HepG2 (cell line): ENCODE results near the gene MTHFS. TPM values are rescaled to one million over a fixed set of nuclear protein-coding genes. Genes with fewer than 3 reads are reported as not detected.
A peak's percentile ranks its signal among the peaks of the same experiment; 100 is the strongest.
"Not testable (repeated sequence)": the region's sequence is repeated elsewhere in the genome, so short reads cannot be mapped to it uniquely, and the experiment has no call there.

ENCODE experiments used
- ATAC-seq: fragments of 200-7000 bp; cut with Tn5 transposase; 3 replicates; pipeline ENCODE4 v1.9.1; 2020; ENCODE audit warnings: mild to moderate bottlenecking, moderate library complexity
- BruUV-seq: library from RNA; stranded (reverse); fragments of 400-500 nt; replicated peaks from 2 replicates; lab custom pipeline; 2021; lab: Mats Ljungman, UMichigan
- CTCF ChIA-PET: fragments of 300-600 bp; formaldehyde crosslinking; extraction: SDS; loops from one replicate; lab custom pipeline; 2021; ENCODE audit warnings: low total read pairs, inconsistent platforms, low intra/inter-chr PET ratio; lab: Yijun Ruan, JAX
- POLR2A ChIA-PET: fragments of 350-600 bp; sonication (Branson Sonifier 250); formaldehyde crosslinking; loops from one replicate; lab custom pipeline; 2020; ENCODE audit warnings: antibody characterized with exemption, inconsistent platforms; lab: Yijun Ruan, JAX
- DNase-seq: peaks from one replicate; pipeline ENCODE4 v3.0.0-alpha.2; 2015; ENCODE audit warnings: low spot score
- FAIRE-seq: peaks from 3 replicates; lab custom pipeline; 2011; peaks lifted over from hg19 to GRCh38; lab: Jason Lieb, UNC
- H2AFZ ChIP-seq: one replicate; pipeline ENCODE4 v1.6.1; 2011; ENCODE audit warnings: low read length, inconsistent platforms
- H3K27ac ChIP-seq: fragments of 300-600 bp; 3 replicates; pipeline ENCODE4 v1.8.0; 2011; ENCODE audit warnings: mixed run types, mild to moderate bottlenecking, mixed read lengths, low read length, inconsistent platforms; ENCODE audit not compliant: insufficient read depth; ENCODE audit errors: extremely low read length
- H3K27me3 ChIP-seq, 2 experiments: fragments of 200-600 bp in 1 of 2; 2 replicates in 1 of 2; 3 replicates in 1 of 2; pipeline versions ENCODE4 v1.6.0 to v1.8.0; 2011; ENCODE audit warnings: low read length in 2 of 2, mild to moderate bottlenecking in 2 of 2, moderate library complexity in 2 of 2, inconsistent platforms in 1 of 2; ENCODE audit not compliant: insufficient read depth in 2 of 2, control insufficient read depth in 1 of 2
- H3K36me3 ChIP-seq, 2 experiments: fragments of 200-600 bp in 1 of 2; replicated peaks in 1 of 2; 2 replicates in 1 of 2; 3 replicates in 1 of 2; pipeline versions ENCODE4 v1.5.1 to v1.8.0; 2011; ENCODE audit warnings: low read length in 2 of 2, inconsistent platforms in 1 of 2; ENCODE audit not compliant: insufficient read depth in 2 of 2, control insufficient read depth in 1 of 2
- H3K4me1 ChIP-seq: 2 replicates; pipeline ENCODE4 v1.5.1; 2012; ENCODE audit warnings: low read length, inconsistent platforms; ENCODE audit not compliant: insufficient read depth
- H3K4me2 ChIP-seq: 2 replicates; pipeline ENCODE4 v1.6.0; 2011; ENCODE audit warnings: low read depth, low read length, inconsistent platforms
- H3K4me3 ChIP-seq, 3 experiments: fragments of 200-600 bp in 1 of 3; sonication (generic), shearing (Covaris generic) in 1 of 3; replicated peaks in 1 of 3; 2 replicates each; pipeline ENCODE4 v1.5.1; 2011 to 2016; ENCODE audit warnings: low read length in 3 of 3, inconsistent platforms in 2 of 3, low read depth in 2 of 3, mild to moderate bottlenecking in 2 of 3, control low read depth in 1 of 3, mixed read lengths in 1 of 3; ENCODE audit not compliant: insufficient read depth in 1 of 3
- H3K79me2 ChIP-seq: one replicate; pipeline ENCODE4 v1.6.1; 2011; ENCODE audit warnings: low read length, inconsistent platforms; ENCODE audit not compliant: insufficient read depth
- H3K9ac ChIP-seq: 2 replicates; pipeline ENCODE4 v1.6.0; 2011; ENCODE audit warnings: mild to moderate bottlenecking, low read depth, low read length, inconsistent platforms; ENCODE audit not compliant: insufficient read depth
- H3K9me3 ChIP-seq: 2 replicates; pipeline ENCODE4 v1.5.1; 2012; ENCODE audit warnings: mild to moderate bottlenecking, low read length
- H4K20me1 ChIP-seq: 2 replicates; pipeline ENCODE4 v1.6.0; 2011; ENCODE audit warnings: inconsistent platforms, mild to moderate bottlenecking, low read length, moderate library complexity; ENCODE audit not compliant: insufficient read depth
- MAFF ChIP-seq: IDR thresholded peaks from 2 replicates; pipeline ENCODE4 v1.6.1; 2011; ENCODE audit warnings: low read depth, low read length, improper control_type of control experiment
- MAFK ChIP-seq, 2 experiments: IDR thresholded peaks in 1 of 2; conservative IDR thresholded peaks in 1 of 2; 2 replicates each; pipeline ENCODE4 v1.6.1; 2011; ENCODE audit warnings: improper control_type of control experiment in 2 of 2, low read length in 2 of 2
- NFYB ChIP-seq: sonication (generic); formaldehyde crosslinking; IDR thresholded peaks from 2 replicates; pipeline ENCODE4 v1.4.0; 2020; ENCODE audit warnings: missing genetic modification reagents
- NFYC ChIP-seq: IDR thresholded peaks from 2 replicates; pipeline ENCODE4 v1.6.1; 2016; ENCODE audit warnings: missing genetic modification reagents, missing compliant biosample characterization
- POGZ ChIP-seq: sonication (generic); formaldehyde crosslinking; IDR thresholded peaks from 2 replicates; pipeline ENCODE4 v1.4.0; 2020; ENCODE audit warnings: mild to moderate bottlenecking, missing genetic modification reagents
- ZMYM4 ChIP-seq: sonication (generic); formaldehyde crosslinking; IDR thresholded peaks from 2 replicates; pipeline ENCODE4 v1.8.1; 2023; ENCODE audit warnings: mild to moderate bottlenecking, missing genetic modification reagents
- WGBS: methylation state at CpG from one replicate; pipeline ENCODE4 v1.1.6; 2017; ENCODE audit warnings: low lambda C conversion rate; 5-methylcytosine and 5-hydroxymethylcytosine counted together
- in situ Hi-C: cut with HindIII; loops from 2 replicates; pipeline ENCODE4 v1.10.0; 2017; ENCODE audit warnings: low pct_unique_long_range_greater_than_20kb; ENCODE audit not compliant: extremely low pct_ligation_motif_present
- intact Hi-C: fragments of 100-400 bp; cut with micrococcal nuclease; formaldehyde crosslinking; loops from one replicate; pipeline ENCODE4 v1.10.0; 2022; ENCODE audit not compliant: unreplicated experiment
- polyA plus RNA-seq, 8 experiments: library from polyadenylated mRNA; depleted of rRNA in 3 of 8; stranded (reverse) in 7 of 8; unstranded in 1 of 8; fragments of >200 nt; fragmentation: Illumina TruSeq in 4 of 8; extraction: Trizol in 4 of 8; gene quantifications; 2 replicates each; pipeline versions ENCODE4 v1.2.1 to v1.2.3, GENCODE V29; 2011 to 2016; ENCODE audit warnings: low read depth in 4 of 8, missing spikeins in 1 of 8, mixed read lengths in 1 of 8; ENCODE audit not compliant: insufficient read depth in 1 of 8
- total RNA-seq, 5 experiments: library from RNA; depleted of rRNA; stranded (reverse); fragments of >200 nt; fragmentation: Illumina TruSeq; extraction: Trizol; gene quantifications; 2 replicates each; pipeline ENCODE4 v1.2.3, GENCODE V29; 2016; ENCODE audit warnings: low read depth in 1 of 5
- TF ChIP-seq, protein P1 (sequence below): IDR thresholded peaks from 2 replicates; pipeline ENCODE4 v1.6.1; 2016; ENCODE audit warnings: low read depth

MTHFS gene
- total and polyA plus RNA-seq, 2 of the 13 experiments (the other 11 are each of a cell fraction or from before 2014, with no cell fraction given) = 37.0 to 49.7 TPM

DNA sequence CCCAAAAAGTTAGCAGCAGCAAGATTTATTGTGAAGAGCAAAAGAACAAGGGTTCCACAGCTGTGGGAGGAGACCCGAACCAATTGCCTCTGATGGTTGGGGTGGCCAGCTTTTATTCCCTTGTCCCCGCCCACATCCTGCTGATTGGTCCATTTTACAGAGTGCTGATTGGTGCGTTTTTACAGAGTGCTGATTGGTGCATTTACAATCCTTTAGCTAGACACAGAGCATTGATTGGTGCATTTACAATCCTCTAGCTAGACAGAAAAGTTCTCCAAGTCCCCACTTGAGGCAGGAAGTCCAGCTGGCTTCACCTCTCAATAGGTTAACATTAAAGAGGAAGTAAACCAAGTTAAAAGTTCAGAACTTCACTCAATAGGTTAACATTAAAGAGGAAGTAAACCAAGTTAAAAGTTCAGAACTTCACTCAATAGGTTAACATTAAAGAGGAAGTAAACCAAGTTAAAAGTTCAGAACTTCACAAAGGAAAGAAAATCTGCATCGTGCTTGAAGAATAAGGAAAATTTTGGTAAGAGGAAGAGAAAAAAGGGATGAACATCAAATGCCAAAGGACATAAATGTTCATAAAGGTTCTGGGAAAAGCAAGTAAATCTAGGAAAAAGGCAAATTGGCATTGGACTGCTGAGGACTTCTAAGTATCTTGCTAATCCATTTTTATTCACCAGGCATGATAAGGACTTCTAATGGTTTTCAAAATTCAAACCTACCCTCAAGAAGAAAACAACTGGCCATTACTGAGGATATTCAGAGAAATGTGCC is 12.9 kb upstream of the MTHFS start:
- H3K79me2 ChIP-seq, H3K4me3 ChIP-seq, H3K36me3 ChIP-seq, H3K4me2 ChIP-seq, CTCF ChIA-PET, BruUV-seq, intact Hi-C loops, H3K27me3 ChIP-seq, in situ Hi-C loops, ATAC-seq, DNase-seq, H2AFZ ChIP-seq, H3K9ac ChIP-seq, H3K27ac ChIP-seq, H4K20me1 ChIP-seq, FAIRE-seq, H3K9me3 ChIP-seq: not testable (repeated sequence)
- WGBS = 97% methylated on average over 4 of the region's 4 CpGs
- TF ChIP-seq ZMYM4 (CRISPR knock-in tag) = peak; percentile 68
- peak; percentile 65 for TF ChIP-seq NFYC (CRISPR knock-in tag)
- peak; percentile 53; the same call in 1 of the 2 replicates for TF ChIP-seq POGZ
- TF ChIP-seq, protein P1, sequence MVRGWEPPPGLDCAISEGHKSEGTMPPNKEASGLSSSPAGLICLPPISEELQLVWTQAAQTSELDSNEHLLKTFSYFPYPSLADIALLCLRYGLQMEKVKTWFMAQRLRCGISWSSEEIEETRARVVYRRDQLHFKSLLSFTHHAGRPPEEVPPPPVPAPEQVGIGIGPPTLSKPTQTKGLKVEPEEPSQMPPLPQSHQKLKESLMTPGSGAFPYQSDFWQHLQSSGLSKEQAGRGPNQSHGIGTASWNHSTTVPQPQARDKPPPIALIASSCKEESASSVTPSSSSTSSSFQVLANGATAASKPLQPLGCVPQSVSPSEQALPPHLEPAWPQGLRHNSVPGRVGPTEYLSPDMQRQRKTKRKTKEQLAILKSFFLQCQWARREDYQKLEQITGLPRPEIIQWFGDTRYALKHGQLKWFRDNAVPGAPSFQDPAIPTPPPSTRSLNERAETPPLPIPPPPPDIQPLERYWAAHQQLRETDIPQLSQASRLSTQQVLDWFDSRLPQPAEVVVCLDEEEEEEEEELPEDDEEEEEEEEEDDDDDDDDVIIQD (CRISPR knock-in tag) = peak; percentile 66; the same call in 1 of the 2 replicates
- TF ChIP-seq MAFF = peak; percentile 44; the same call in 1 of the 2 replicates
- TF ChIP-seq MAFK (conservative IDR thresholded peaks at IDR 0.05 in 1 of 2, IDR thresholded peaks at IDR 0.05 in 1 of 2; ENCODE audit: low read length in 2 of 2) = peak; percentile 36 to 54; a peak in 2 of 4 replicates
- TF ChIP-seq NFYB = peak; percentile 74
- POLR2A ChIA-PET = interaction anchor here (1.2 to 1.4 kb wide), 2 partner anchors 13 to 68 kb away, joined by 3 to 9 read pairs; no protein-coding TSS in a partner anchor
- H3K4me1 ChIP-seq = peaks cover 15% of the 10 kb centered on the region
